NCI-H526 treated with DMSO at 0.1 percent for 48 hours (cell line): ENCODE measurements around the gene SPECC1L.
"Not testable (repeated sequence)": the region's sequence is repeated elsewhere in the genome, so short reads cannot be mapped to it uniquely, and the experiment has no call there.

ENCODE experiments used
- DNase-seq: peaks from one replicate; lab custom pipeline; 2025; lab: John Stamatoyannopoulos, UW

The SPECC1L gene

GRCh38 chr22:24284747-24285203 lies 14.1 kb downstream of the SPECC1L start:
- no peak for DNase-seq

GRCh38 chr22:24285245-24285644 lies 14.6 kb downstream of the SPECC1L start:
- no peak for DNase-seq

GRCh38 chr22:24287212-24287611 lies 16.6 kb downstream of the SPECC1L start:
- DNase-seq: not testable (repeated sequence)

GRCh38 chr22:24287801-24288200 lies 17.2 kb downstream of the SPECC1L start:
- not testable (repeated sequence) for DNase-seq

GRCh38 chr22:24289114-24289513 lies 18.5 kb downstream of the SPECC1L start:
- no peak for DNase-seq

- no peak for DNase-seq
Measured at GRCh38 chr22:24289741-24290163, 19.1 kb downstream of the SPECC1L start.

GRCh38 chr22:24290459-24290858 lies 19.8 kb downstream of the SPECC1L start:
- DNase-seq: no peak

- DNase-seq: no peak
Measured at GRCh38 chr22:24291515-24292201, 21.0 kb downstream of the SPECC1L start.

GRCh38 chr22:24292202-24292830 lies 21.7 kb downstream of the SPECC1L start:
- DNase-seq: not testable (repeated sequence)

- not testable (repeated sequence) for DNase-seq
Measured at GRCh38 chr22:24294913-24295312, 24.3 kb downstream of the SPECC1L start.

- not testable (repeated sequence) for DNase-seq
Measured at GRCh38 chr22:24298497-24299155, 28.0 kb downstream of the SPECC1L start.

- DNase-seq: peak; percentile 2
Measured at GRCh38 chr22:24300522-24300921, 29.9 kb downstream of the SPECC1L start.

- no peak for DNase-seq
Measured at GRCh38 chr22:24302591-24302990, 32.0 kb downstream of the SPECC1L start.

- DNase-seq: no peak
Measured at GRCh38 chr22:24303007-24303406, 32.4 kb downstream of the SPECC1L start.

GRCh38 chr22:24304062-24304675 lies 33.5 kb downstream of the SPECC1L start:
- no peak for DNase-seq

- no peak for DNase-seq
Measured at GRCh38 chr22:24305260-24305692, 34.6 kb downstream of the SPECC1L start.

- DNase-seq: no peak
Measured at GRCh38 chr22:24310969-24311368, 40.3 kb downstream of the SPECC1L start.

- DNase-seq: no peak
Measured at GRCh38 chr22:24315367-24315966, 44.8 kb downstream of the SPECC1L start.

GRCh38 chr22:24316264-24316663 lies 45.6 kb downstream of the SPECC1L start:
- DNase-seq: not testable (repeated sequence)

GRCh38 chr22:24317511-24317910 lies 46.9 kb downstream of the SPECC1L start:
- DNase-seq: not testable (repeated sequence)

- DNase-seq: no peak
Measured at GRCh38 chr22:24319451-24319850, 48.8 kb downstream of the SPECC1L start.

GRCh38 chr22:24321999-24322398 lies 51.4 kb downstream of the SPECC1L start:
- DNase-seq: no peak
